ENCODE data around the gene ZNF33A. TPM values are rescaled to one million over a fixed set of nuclear protein-coding genes. Genes with fewer than 3 reads are reported as not detected.
"Not testable (repeated sequence)": the region's sequence is repeated elsewhere in the genome, so short reads cannot be mapped to it uniquely, and the experiment has no call there.

Gene ZNF33A
- total and polyA plus RNA-seq, 7 donors, result 4.5 to 20.8 (median 16.9) TPM

GRCh38 chr10:38003026-38003425 lies 7.4 kb upstream of the ZNF33A start:
- H3K4me3 ChIP-seq, result no peak overlapping the region
- H3K27ac ChIP-seq, result no peak overlapping the region
- intact Hi-C loops (cut with DNase I), result no loop called here
- WGBS, 3 donors, result 92 to 94% (median 93%) methylated on average over 6 of the region's 6 CpGs
- no peaks in the 10 kb centered on the region for H3K4me1 ChIP-seq
- no peak for TF ChIP-seq CTCF (IDR thresholded peaks at IDR 0.05)
- H3K27me3 ChIP-seq (ENCODE audit: insufficient read depth in 3 of 3, low read length in 2 of 3), result no peaks in the 10 kb centered on the region
- DNase-seq (no peak), ATAC-seq (no peak)
- no peaks in the 10 kb centered on the region for H3K9me3 ChIP-seq
- H3K36me3 ChIP-seq (ENCODE audit: insufficient read depth in 1 of 2, low read depth in 1 of 2), result no peaks in the 10 kb centered on the region

GRCh38 chr10:38003588-38003987 lies 6.9 kb upstream of the ZNF33A start:
- Histone ChIP-seq H3K27ac (no peak overlapping the region), H3K4me1 (no peaks in the 10 kb centered on the region), H3K9me3 (no peaks in the 10 kb centered on the region), H3K36me3 (ENCODE audit: insufficient read depth in 1 of 2, low read depth in 1 of 2) (no peaks in the 10 kb centered on the region), H3K4me3 (no peak overlapping the region), H3K27me3 (ENCODE audit: insufficient read depth in 3 of 3, low read length in 2 of 3) (no peaks in the 10 kb centered on the region)
- ATAC-seq (no peak), DNase-seq (no peak)
- WGBS, 3 donors, result 96 to 100% (median 100%) methylated on average over 1 of the region's 1 CpG
- no peak for TF ChIP-seq CTCF (IDR thresholded peaks at IDR 0.05)
- intact Hi-C loops (cut with DNase I), result no loop called here

GRCh38 chr10:38007551-38007950 lies 2.9 kb upstream of the ZNF33A start:
- intact Hi-C loops (cut with DNase I), result no loop called here
- Histone ChIP-seq H3K4me1 (peaks cover 8% of the 10 kb centered on the region), H3K9me3 (no peaks in the 10 kb centered on the region), H3K4me3 (no peak overlapping the region), H3K27me3 (ENCODE audit: insufficient read depth in 3 of 3, low read length in 2 of 3) (no peaks in the 10 kb centered on the region), H3K27ac (no peak overlapping the region), H3K36me3 (ENCODE audit: insufficient read depth in 1 of 2, low read depth in 1 of 2) (peaks cover 0 to 4% of the 10 kb centered on the region in 2 donors)
- no peak for DNase-seq
- ATAC-seq, result no peak
- no peak for TF ChIP-seq CTCF (IDR thresholded peaks at IDR 0.05)

GRCh38 chr10:38007991-38008390 lies 2.5 kb upstream of the ZNF33A start:
- H3K9me3 ChIP-seq, result no peaks in the 10 kb centered on the region
- peaks cover 8% of the 10 kb centered on the region for H3K4me1 ChIP-seq
- no peak for ATAC-seq
- no peaks in the 10 kb centered on the region for H3K27me3 ChIP-seq (ENCODE audit: insufficient read depth in 3 of 3, low read length in 2 of 3)
- intact Hi-C loops (cut with DNase I), result no loop called here
- no peak overlapping the region for H3K27ac ChIP-seq
- no peak overlapping the region for H3K4me3 ChIP-seq
- WGBS, 3 donors, result 79 to 85% (median 81%) methylated on average over 3 of the region's 3 CpGs
- peaks cover 0 to 9% of the 10 kb centered on the region in 2 donors for H3K36me3 ChIP-seq (ENCODE audit: insufficient read depth in 1 of 2, low read depth in 1 of 2)
- no peak for TF ChIP-seq CTCF (IDR thresholded peaks at IDR 0.05)
- DNase-seq, result no peak

- DNase-seq (no peak), ATAC-seq (no peak)
- Histone ChIP-seq H3K4me1 (peaks cover 7% of the 10 kb centered on the region), H3K9me3 (no peaks in the 10 kb centered on the region), H3K4me3 (no peak overlapping the region), H3K27ac (no peak overlapping the region), H3K36me3 (ENCODE audit: insufficient read depth in 1 of 2, low read depth in 1 of 2) (peaks cover 6 to 92% of the 10 kb centered on the region in 2 donors), H3K27me3 (ENCODE audit: insufficient read depth in 3 of 3, low read length in 2 of 3) (no peaks in the 10 kb centered on the region)
- 81 to 83% (median 82%) methylated on average over 1 of the region's 1 CpG for WGBS, 3 donors
- no peak for TF ChIP-seq CTCF (IDR thresholded peaks at IDR 0.05)
- intact Hi-C loops (cut with DNase I), result loop anchor here in 1 of 2 donors (10.0 kb wide), 1 partner anchor 78 kb away; the partner anchor contains the start of gene ZNF37A
Measured at GRCh38 chr10:38016354-38016753, 5.9 kb downstream of the ZNF33A start.

- not testable (repeated sequence) for H3K27me3 ChIP-seq (ENCODE audit: insufficient read depth in 3 of 3, low read length in 2 of 3); H3K4me3 ChIP-seq; DNase-seq; ATAC-seq; H3K4me1 ChIP-seq; H3K9me3 ChIP-seq; H3K27ac ChIP-seq
- WGBS, 3 donors, result 67 to 72% (median 69%) methylated on average over 3 to 4 of the region's 4 CpGs
- H3K36me3 ChIP-seq (ENCODE audit: insufficient read depth in 1 of 2, low read depth in 1 of 2), result peaks cover 6 to 100% of the 10 kb centered on the region in 2 donors
- intact Hi-C loops (cut with DNase I), result loop anchor here in 1 of 2 donors (10.0 kb wide), 1 partner anchor 76 kb away; the partner anchor contains the start of gene ZNF37A
Measured at GRCh38 chr10:38019124-38019523, 8.6 kb downstream of the ZNF33A start.
